HG02759 (cell line): ENCODE measurements around the gene MRPL39.
"Not testable (repeated sequence)": the region's sequence is repeated elsewhere in the genome, so short reads cannot be mapped to it uniquely, and the experiment has no call there.

Experiments used
- ATAC-seq: cut with Tn5 transposase; IDR thresholded peaks from one replicate; pipeline ENCODE4 v1.9.1; 2021; ENCODE audit warnings: mild to moderate bottlenecking, moderate library complexity; ENCODE audit not compliant: unreplicated experiment

The MRPL39 gene

DNA sequence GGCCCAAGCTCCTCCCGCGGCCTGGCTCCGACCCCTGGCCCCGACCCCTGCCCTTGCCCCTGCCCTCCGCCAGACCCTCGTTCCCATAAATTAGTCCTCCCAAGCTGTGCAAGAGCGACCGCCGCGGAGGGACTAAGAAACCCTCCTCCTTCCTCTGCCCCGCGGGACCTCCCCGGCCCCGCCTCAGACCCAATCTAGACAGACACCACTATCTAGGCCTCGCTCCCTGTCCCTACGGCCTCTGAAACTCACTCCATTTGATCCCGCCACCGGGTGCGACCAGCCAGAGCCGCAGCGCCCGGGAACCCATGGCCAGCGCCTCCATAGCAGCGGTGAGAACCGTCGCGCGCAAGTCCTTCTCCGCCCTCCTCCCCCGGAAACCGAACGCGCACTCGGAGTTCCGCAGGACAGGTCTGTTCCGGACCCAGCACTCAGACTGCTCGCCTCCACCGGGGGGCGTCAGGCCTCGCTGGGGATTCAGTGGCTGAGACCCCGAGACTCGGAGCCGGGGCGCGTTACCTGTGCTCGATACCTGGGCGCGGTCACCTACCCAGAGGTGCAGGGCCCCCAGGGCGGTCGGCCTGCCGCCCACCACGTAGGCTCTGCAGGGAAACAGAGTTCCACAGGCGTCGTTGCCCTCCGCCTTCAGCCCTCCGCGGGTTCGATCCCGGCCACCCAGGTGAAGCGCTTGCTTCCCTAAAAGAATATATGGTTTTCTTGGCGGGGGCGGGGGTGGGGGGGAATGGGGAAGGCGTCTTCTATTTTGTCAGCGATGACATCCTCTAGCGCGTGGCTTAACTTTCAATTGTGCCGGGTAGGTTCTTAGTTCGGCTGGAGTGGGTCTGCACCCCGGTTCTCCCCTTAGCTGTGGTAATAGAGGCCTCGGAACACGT is at the start of gene MRPL39:
MRPL39 (minus strand) TSS at position 331 of the 893 bp plus-strand sequence; CDS start at position 325, 6 bp downstream.
- ATAC-seq, result peak; percentile 95

DNA sequence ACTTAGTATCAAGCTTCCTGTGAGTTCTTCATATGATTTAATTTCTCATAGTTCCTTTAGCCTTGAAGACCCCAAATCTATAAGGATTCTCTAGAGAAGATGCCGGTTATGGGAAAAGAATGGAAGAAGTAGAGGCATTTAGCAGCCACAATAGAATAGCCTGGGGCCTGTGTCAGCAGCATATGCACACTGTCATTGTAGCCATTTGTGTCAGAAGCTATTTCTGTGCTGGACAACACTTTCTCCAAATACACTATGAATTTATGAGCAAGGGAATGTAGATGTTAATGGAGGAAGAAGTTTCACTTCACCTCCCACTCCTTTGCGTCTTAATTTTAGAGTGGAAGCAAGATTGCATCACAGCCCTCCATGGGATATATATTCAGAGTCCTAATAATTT is 49.1 kb upstream of the MRPL39 start:
- ATAC-seq, result no peak

DNA sequence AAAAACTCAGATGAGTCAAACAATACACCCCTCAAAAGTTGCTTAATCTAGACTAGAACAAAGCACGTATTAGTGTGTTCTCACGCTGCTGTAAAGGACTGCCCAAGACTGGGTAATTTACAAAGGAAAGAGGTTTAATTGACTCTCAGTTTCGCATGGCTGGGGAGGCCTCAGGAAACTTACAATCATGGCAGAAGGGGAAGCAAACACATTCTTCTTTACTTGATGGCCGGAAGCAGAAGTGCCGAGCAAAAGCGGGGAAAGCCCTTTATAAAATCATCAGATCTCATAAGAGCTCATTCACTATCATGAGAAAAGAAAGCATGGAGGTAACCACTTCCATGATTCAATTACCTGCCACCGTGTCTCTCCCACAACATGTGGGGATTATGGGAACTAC is 41.9 kb upstream of the MRPL39 start:
- no peak for ATAC-seq

DNA sequence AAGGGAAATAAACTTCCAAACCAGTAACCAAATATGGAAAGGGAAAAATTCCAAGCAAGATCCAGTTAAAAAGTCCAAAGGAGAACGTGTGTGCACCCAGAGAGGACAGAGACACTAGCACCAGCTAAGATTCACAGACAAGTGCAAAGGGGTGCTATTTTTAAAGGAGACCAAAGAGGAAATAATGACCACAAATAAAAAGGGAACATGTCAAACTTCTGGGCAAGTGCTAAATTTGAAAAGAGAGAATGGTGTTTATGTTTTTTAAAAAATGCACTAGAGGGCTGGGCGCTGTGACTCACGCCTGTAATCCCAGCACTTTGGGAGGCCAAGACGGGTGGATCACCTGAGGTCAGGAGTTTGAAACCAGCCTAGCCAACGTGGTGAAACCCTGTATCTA is 40.4 kb upstream of the MRPL39 start:
- no peak for ATAC-seq

DNA sequence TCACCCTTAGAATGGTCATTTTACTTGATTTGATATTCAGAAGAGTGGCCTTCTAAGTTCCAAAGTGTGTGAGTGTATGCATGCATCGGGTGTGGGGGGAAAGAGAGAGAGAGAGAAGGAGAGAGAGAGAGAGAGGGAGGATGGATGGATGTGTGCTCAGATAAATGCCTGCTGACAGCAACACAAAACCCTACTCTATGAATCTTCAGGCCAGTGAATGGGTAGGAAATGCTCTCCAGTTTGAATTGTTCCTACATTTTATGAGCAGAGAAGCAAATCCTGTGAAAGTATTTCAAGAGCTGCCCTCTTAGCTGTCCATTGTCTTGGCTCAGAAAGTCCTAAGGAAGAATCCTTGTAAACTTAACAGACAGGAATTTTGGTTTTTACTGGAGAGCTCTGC is 39.2 kb upstream of the MRPL39 start:
- ATAC-seq, result no peak

DNA sequence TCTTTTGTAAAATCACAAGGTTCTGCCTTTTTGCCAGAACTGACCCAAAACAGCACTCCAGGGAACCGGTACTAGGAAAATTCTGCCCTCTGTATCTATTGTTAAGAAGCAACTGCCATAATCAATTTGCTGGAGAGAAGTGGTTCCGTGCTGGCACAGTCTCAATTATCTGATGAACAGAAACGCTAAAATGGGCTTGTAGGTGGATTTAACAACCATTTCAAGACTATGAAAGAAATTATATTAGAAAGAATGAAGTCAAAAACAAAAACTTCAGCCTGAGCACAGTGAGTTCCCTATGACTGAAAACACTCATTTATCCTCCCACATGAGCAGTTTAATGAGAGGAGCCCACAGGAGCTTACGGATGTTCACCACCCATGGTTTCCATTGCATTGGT is 36.2 kb upstream of the MRPL39 start:
- ATAC-seq, result no peak

GRCh38 chr21:25640943-25641292 is 33.6 kb upstream of the MRPL39 start:
- no peak for ATAC-seq

DNA sequence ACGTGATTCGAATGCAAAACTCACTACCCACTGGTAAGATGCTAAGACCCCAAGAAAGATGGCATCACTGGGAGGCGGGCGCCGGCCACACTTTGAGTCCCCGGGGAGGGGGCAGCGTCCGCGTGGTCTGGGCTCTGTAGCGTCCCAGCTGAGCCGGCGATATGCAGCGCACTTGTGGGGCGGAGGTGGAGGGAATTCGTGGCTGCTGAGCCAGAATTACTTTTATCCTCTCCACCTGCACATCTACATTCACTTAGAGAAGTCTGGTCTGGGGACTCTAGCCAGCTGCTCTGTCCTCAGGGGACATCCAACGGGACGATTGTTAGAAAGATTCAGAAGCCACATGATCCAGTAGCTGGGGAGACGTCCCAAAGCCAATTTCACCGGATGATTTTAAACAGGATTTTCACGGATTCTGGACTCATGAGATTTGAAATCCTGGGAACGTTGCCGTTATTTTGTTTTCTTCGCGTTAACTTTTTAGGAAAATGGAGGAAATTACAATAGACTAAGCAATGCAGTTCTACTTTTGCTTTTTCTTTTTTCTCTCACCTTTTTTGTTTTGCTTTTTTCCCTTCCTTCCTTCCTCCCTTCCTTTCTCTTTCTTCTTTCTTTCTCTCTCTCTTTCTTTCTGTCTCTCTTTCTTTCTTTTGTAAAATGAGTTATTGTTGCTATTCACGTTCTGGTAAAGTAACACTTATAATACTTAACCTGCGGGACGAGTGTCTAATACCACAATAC is 33.1 kb upstream of the MRPL39 start:
- peak; percentile 31 for ATAC-seq

DNA sequence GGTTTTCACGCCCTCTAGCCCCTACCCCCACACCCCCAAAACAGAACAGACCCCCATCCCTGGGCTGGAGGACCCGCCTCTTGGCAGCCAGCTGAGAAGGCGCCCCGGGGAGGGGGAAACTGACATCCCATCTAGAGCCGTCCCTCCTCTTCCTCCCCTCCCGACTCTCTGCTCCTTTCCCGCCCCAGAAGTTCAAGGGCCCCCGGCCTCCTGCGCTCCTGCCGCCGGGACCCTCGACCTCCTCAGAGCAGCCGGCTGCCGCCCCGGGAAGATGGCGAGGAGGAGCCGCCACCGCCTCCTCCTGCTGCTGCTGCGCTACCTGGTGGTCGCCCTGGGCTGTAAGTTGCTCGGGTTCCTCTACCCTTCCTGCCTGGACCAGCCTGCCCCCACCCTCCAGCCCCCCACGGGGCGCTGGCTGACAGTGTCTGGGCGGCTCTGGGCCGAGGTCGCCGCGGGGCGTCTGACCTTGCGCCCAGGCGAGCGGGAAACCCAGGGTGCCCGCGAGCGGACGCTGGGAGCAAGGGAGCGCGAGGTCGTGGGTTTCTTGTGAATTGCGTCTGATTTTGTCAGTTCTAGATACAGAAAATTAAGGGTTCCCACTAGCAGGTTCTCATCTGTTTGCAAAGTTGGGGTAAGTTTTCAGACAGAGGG is 32.4 kb upstream of the MRPL39 start:
- ATAC-seq, result peak; percentile 76

- peak; percentile 58 for ATAC-seq
Measured at GRCh38 chr21:25638660-25639550, 31.6 kb upstream of the MRPL39 start, which contains the start of gene JAM2. TSS of gene JAM2 (plus strand) at chr21:25639258. CDS start at chr21:25639822, 564 bp downstream.

GRCh38 chr21:25637851-25638659 is 30.8 kb upstream of the MRPL39 start:
- no peak for ATAC-seq

GRCh38 chr21:25636727-25637126 is 29.4 kb upstream of the MRPL39 start:
- no peak for ATAC-seq

DNA sequence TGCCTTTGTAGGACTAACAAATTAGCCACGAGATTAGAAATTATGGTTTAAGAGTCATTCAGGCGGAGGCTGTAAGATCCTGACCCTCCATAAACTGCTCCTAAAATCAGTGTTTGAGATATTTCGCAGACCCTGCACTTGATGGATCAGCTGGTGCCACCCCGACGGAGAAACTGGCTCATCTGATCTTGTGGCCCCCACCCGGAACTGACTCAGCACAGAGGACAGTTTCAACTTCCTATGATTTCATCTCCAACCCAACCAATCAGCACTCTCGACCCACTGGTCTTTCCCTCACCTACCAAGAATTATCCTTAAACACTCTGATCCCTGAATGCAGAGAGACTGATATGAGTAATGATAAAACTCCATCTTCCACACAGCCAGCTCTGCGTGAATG is 28.0 kb upstream of the MRPL39 start:
- ATAC-seq, result no peak

DNA sequence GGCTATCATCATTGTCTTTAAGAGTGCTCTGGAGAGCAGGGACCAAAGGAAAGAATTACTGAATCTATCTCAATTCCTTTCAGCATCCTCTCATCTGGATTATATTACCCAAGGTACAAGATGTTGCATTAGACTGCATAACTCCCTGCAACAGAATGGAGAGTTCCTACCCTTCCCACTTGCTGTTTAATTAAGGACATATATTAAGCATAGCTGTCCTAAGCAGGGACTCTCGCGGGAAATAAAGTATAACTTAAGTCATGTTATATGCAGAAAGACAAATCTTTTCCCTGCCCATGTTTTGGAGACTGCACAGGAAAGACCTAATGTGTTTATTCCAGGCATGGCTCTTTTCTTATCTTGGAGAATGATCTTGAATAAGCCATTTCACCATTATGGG is 25.0 kb upstream of the MRPL39 start:
- no peak for ATAC-seq

GRCh38 chr21:25626757-25627156 is 19.5 kb upstream of the MRPL39 start:
- no peak for ATAC-seq

- ATAC-seq, result not testable (repeated sequence)
Measured at GRCh38 chr21:25625776-25626555, 18.7 kb upstream of the MRPL39 start.

DNA sequence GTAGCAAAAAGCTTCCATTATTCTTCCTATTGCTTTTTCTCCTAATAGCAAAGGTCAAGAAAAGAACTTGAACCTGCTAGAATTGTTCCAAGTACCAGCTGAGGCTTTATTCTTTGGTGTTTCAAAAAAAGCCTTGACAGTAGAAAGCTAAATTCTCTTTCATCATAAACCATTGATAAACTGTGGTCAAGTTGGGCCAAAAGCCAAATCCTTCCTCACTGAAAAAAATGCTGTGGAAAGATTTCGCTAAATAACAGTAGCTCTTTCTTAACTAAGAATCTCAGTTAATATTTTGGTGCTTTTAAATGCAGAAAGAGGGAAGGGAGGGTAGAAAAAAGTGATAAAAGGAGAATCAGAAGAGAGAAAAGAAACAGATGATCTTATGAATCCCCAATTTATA is 17.8 kb upstream of the MRPL39 start:
- no peak for ATAC-seq

GRCh38 chr21:25624511-25624910 is 17.2 kb upstream of the MRPL39 start:
- no peak for ATAC-seq

GRCh38 chr21:25619198-25619597 is 11.9 kb upstream of the MRPL39 start:
- no peak for ATAC-seq
